IMR-90 (cell line): ENCODE results near the gene TNPO2.

Experiments
- BHLHE40 ChIP-seq: fragments of 150-350 bp; IDR thresholded peaks from 2 replicates; pipeline ENCODE4 v1.6.1; 2016; ENCODE audit warnings: mild to moderate bottlenecking, low read depth, low read length
- CEBPB ChIP-seq: IDR thresholded peaks from 2 replicates; pipeline ENCODE4 v1.6.1; 2012; ENCODE audit warnings: low read depth, low read length, improper control_type of control experiment
- FOS ChIP-seq: fragments of 150-350 bp; IDR thresholded peaks from 2 replicates; pipeline ENCODE4 v1.6.1; 2016; ENCODE audit warnings: low read depth, low read length
- MAZ ChIP-seq: IDR thresholded peaks from 2 replicates; pipeline ENCODE4 v1.6.1; 2012; ENCODE audit warnings: low read depth, mild to moderate bottlenecking, low read length, improper control_type of control experiment, moderate library complexity, borderline replicate concordance
- NFE2L2 ChIP-seq: fragments of 150-350 bp; IDR thresholded peaks from 2 replicates; pipeline ENCODE4 v1.6.1; 2016; ENCODE audit warnings: low read depth, mild to moderate bottlenecking, low read length
- POLR2A ChIP-seq: IDR thresholded peaks from 2 replicates; pipeline ENCODE4 v1.6.1; 2012; ENCODE audit warnings: mild to moderate bottlenecking, low read depth, low read length
- RAD21 ChIP-seq: IDR thresholded peaks from 2 replicates; pipeline ENCODE4 v1.6.1; 2012; ENCODE audit warnings: low read length, improper control_type of control experiment
- RCOR1 ChIP-seq: IDR thresholded peaks from 2 replicates; pipeline ENCODE4 v1.6.1; 2012; ENCODE audit warnings: mild to moderate bottlenecking, low read length, improper control_type of control experiment; ENCODE audit not compliant: insufficient replicate concordance
- RFX5 ChIP-seq: IDR thresholded peaks from 2 replicates; pipeline ENCODE4 v1.8.0; 2012; ENCODE audit warnings: low read depth, mild to moderate bottlenecking, low read length, moderate library complexity
- SMC3 ChIP-seq: fragments of 150-350 bp; IDR thresholded peaks from 2 replicates; pipeline ENCODE4 v1.6.1; 2016; ENCODE audit warnings: low read depth, mild to moderate bottlenecking, antibody characterized with exemption, low read length, moderate library complexity
- TF ChIP-seq, protein P1 (sequence below): conservative IDR thresholded peaks from 2 replicates; pipeline ENCODE4 v1.5.1; 2012; ENCODE audit warnings: mild to moderate bottlenecking, low read depth, low read length, improper control_type of control experiment
- TF ChIP-seq, protein P2 (sequence below): fragments of 150-350 bp; IDR thresholded peaks from 2 replicates; pipeline ENCODE4 v1.6.1; 2016; ENCODE audit warnings: low read depth, mild to moderate bottlenecking, low read length, moderate library complexity, borderline replicate concordance
- TF ChIP-seq, protein P3 (sequence below): fragments of 150-350 bp; IDR thresholded peaks from 2 replicates; pipeline ENCODE4 v1.6.1; 2017; ENCODE audit warnings: mild to moderate bottlenecking, antibody characterized with exemption, low read length, low read depth

DNA sequence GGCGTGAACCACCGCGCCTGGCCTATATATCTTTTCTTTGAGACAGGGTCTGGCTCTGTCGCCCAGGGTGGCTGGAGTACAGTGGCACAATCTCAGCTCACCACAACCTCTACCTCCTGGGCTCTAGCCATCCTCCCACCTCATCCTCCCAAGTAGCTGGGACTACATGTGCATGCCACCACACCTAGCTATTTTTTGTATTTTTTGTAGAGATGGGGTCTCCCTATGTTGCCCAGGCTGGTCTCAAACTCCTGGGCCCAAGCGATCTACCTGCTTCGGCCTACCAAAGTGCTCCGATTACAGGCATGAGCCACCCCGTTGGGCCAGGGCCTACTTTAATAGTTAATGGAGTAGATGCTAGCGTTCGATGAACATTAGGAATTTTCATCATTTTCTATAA is 3.4 kb downstream of the TNPO2 start:
- TF ChIP-seq, protein P1, sequence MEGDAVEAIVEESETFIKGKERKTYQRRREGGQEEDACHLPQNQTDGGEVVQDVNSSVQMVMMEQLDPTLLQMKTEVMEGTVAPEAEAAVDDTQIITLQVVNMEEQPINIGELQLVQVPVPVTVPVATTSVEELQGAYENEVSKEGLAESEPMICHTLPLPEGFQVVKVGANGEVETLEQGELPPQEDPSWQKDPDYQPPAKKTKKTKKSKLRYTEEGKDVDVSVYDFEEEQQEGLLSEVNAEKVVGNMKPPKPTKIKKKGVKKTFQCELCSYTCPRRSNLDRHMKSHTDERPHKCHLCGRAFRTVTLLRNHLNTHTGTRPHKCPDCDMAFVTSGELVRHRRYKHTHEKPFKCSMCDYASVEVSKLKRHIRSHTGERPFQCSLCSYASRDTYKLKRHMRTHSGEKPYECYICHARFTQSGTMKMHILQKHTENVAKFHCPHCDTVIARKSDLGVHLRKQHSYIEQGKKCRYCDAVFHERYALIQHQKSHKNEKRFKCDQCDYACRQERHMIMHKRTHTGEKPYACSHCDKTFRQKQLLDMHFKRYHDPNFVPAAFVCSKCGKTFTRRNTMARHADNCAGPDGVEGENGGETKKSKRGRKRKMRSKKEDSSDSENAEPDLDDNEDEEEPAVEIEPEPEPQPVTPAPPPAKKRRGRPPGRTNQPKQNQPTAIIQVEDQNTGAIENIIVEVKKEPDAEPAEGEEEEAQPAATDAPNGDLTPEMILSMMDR: no peak
- no peak for TF ChIP-seq NFE2L2
- TF ChIP-seq BHLHE40: no peak
- TF ChIP-seq POLR2A: no peak
- TF ChIP-seq FOS: no peak
- TF ChIP-seq SMC3: no peak
- TF ChIP-seq RAD21: no peak
- TF ChIP-seq RCOR1: no peak
- TF ChIP-seq, protein P2, sequence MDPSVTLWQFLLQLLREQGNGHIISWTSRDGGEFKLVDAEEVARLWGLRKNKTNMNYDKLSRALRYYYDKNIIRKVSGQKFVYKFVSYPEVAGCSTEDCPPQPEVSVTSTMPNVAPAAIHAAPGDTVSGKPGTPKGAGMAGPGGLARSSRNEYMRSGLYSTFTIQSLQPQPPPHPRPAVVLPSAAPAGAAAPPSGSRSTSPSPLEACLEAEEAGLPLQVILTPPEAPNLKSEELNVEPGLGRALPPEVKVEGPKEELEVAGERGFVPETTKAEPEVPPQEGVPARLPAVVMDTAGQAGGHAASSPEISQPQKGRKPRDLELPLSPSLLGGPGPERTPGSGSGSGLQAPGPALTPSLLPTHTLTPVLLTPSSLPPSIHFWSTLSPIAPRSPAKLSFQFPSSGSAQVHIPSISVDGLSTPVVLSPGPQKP: no peak
- TF ChIP-seq MAZ: no peak
- TF ChIP-seq, protein P3, sequence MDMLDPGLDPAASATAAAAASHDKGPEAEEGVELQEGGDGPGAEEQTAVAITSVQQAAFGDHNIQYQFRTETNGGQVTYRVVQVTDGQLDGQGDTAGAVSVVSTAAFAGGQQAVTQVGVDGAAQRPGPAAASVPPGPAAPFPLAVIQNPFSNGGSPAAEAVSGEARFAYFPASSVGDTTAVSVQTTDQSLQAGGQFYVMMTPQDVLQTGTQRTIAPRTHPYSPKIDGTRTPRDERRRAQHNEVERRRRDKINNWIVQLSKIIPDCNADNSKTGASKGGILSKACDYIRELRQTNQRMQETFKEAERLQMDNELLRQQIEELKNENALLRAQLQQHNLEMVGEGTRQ: no peak
- TF ChIP-seq CEBPB: no peak
- TF ChIP-seq RFX5: no peak
